SK-N-SH (cell line): ENCODE data around the gene TNFAIP1. TPM values are rescaled to one million over a fixed set of nuclear protein-coding genes. Genes with fewer than 3 reads are reported as not detected.

Experiments used
- CTCF ChIA-PET: fragments of 300-600, 350-600 bp; formaldehyde crosslinking; extraction: SDS; loops from one replicate; lab custom pipeline; 2021; lab: Yijun Ruan, JAX
- POLR2A ChIA-PET: fragments of 350-600 bp; sonication (Branson Sonifier 250); formaldehyde crosslinking; extraction: SDS; loops from one replicate; lab custom pipeline; 2020; ENCODE audit warnings: antibody characterized with exemption, inconsistent platforms; lab: Yijun Ruan, JAX
- DNase-seq: peaks from one replicate; pipeline ENCODE4 v3.0.0; 2012
- H2AFZ ChIP-seq: fragments of 200-600 bp; sonication (generic); 2 replicates; pipeline ENCODE4 v1.8.1; 2016; ENCODE audit warnings: antibody characterized with exemption, mild to moderate bottlenecking, low read depth
- H3F3A ChIP-seq: fragments of 200-600 bp; sonication (generic); replicated peaks from 2 replicates; pipeline ENCODE3; 2016; ENCODE audit warnings: antibody characterized with exemption, mild to moderate bottlenecking; ENCODE audit not compliant: insufficient read depth
- H3K27ac ChIP-seq, 2 experiments: fragments of 200-500 bp in 1 of 2; fragments of 200-600 bp in 1 of 2; sonication (Bioruptor generic) in 1 of 2; sonication (generic), shearing (Covaris generic) in 1 of 2; 2 replicates each; pipeline versions ENCODE4 v1.5.1 to v1.6.1; 2014 to 2016; ENCODE audit warnings: low read depth in 2 of 2, inconsistent platforms in 1 of 2, low read length in 1 of 2, mild to moderate bottlenecking in 1 of 2, mixed read lengths in 1 of 2
- H3K27me3 ChIP-seq: fragments of 200-600 bp; sonication (generic), shearing (Covaris generic); 2 replicates; pipeline ENCODE4 v1.6.1; 2016; ENCODE audit warnings: mixed run types; ENCODE audit not compliant: insufficient read depth
- H3K36me3 ChIP-seq, 2 experiments: fragments of 200-500 bp in 1 of 2; fragments of 200-600 bp in 1 of 2; sonication (Bioruptor generic) in 1 of 2; sonication (generic) in 1 of 2; replicated peaks in 1 of 2; 2 replicates each; pipeline versions ENCODE3 to v1.5.1; 2014 to 2016; ENCODE audit warnings: low read length in 1 of 2, mild to moderate bottlenecking in 1 of 2; ENCODE audit not compliant: insufficient read depth in 2 of 2, control insufficient read depth in 1 of 2
- H3K4me1 ChIP-seq, 2 experiments: fragments of 200-500 bp in 1 of 2; fragments of 200-600 bp in 1 of 2; sonication (Bioruptor generic) in 1 of 2; sonication (generic), shearing (Covaris generic) in 1 of 2; 2 replicates each; pipeline versions ENCODE4 v1.5.1 to v1.6.1; 2014 to 2016; ENCODE audit warnings: low read depth in 1 of 2, low read length in 1 of 2, mixed run types in 1 of 2; ENCODE audit not compliant: insufficient read depth in 2 of 2, control insufficient read depth in 1 of 2
- H3K4me2 ChIP-seq: fragments of 200-600 bp; sonication (generic), shearing (Covaris generic); 2 replicates; pipeline ENCODE4 v1.6.1; 2017; ENCODE audit warnings: mixed run types
- H3K4me3 ChIP-seq, 2 experiments: fragments of 200-500 bp in 1 of 2; fragments of 200-600 bp in 1 of 2; sonication (Bioruptor generic) in 1 of 2; sonication (generic), shearing (Covaris generic) in 1 of 2; 2 replicates each; pipeline versions ENCODE4 v1.5.1 to v1.8.1; 2014 to 2016; ENCODE audit warnings: low read depth in 2 of 2, inconsistent platforms in 1 of 2, low read length in 1 of 2, mild to moderate bottlenecking in 1 of 2, mixed read lengths in 1 of 2, moderate library complexity in 1 of 2
- H3K79me2 ChIP-seq: fragments of 200-600 bp; sonication (generic); 2 replicates; pipeline ENCODE4 v1.8.1; 2017; ENCODE audit warnings: mild to moderate bottlenecking; ENCODE audit not compliant: insufficient read depth
- H3K9ac ChIP-seq: fragments of 200-600 bp; sonication (generic); 2 replicates; pipeline ENCODE4 v1.6.1; 2017; ENCODE audit warnings: mixed run types
- H3K9me2 ChIP-seq: fragments of 200-600 bp; sonication (generic); 2 replicates; pipeline ENCODE4 v1.6.1; 2017; ENCODE audit warnings: mixed run types
- H3K9me3 ChIP-seq: fragments of 200-600 bp; sonication (generic); 2 replicates; pipeline ENCODE4 v1.6.1; 2017; ENCODE audit warnings: mixed run types, mild to moderate bottlenecking, moderate library complexity
- H4K20me1 ChIP-seq: fragments of 200-600 bp; sonication (generic); 2 replicates; pipeline ENCODE4 v1.6.1; 2017; ENCODE audit warnings: mild to moderate bottlenecking, mixed run types; ENCODE audit not compliant: insufficient read depth
- CHD2 ChIP-seq: fragments of 150-350 bp; IDR thresholded peaks from 2 replicates; pipeline ENCODE4 v1.6.1; 2018; ENCODE audit warnings: low read length; ENCODE audit not compliant: partially characterized antibody
- CTCF ChIP-seq: fragments of 200-600 bp; sonication (generic); IDR thresholded peaks from 2 replicates; pipeline ENCODE4 v1.6.1; 2017; ENCODE audit warnings: antibody characterized with exemption, mild to moderate bottlenecking, moderate library complexity
- IRF3 ChIP-seq: fragments of 150-350 bp; IDR thresholded peaks from 2 replicates; pipeline ENCODE4 v1.6.1; 2016; ENCODE audit warnings: mild to moderate bottlenecking, low read depth, low read length
- MAX ChIP-seq: IDR thresholded peaks from 2 replicates; pipeline ENCODE4 v1.4.0; 2012; ENCODE audit warnings: low read depth
- MXI1 ChIP-seq: IDR thresholded peaks from 2 replicates; pipeline ENCODE4 v1.6.1; 2012; ENCODE audit warnings: mild to moderate bottlenecking, low read depth, low read length, improper control_type of control experiment
- NFIC ChIP-seq: IDR thresholded peaks from 2 replicates; pipeline ENCODE4 v1.4.0; 2012; ENCODE audit warnings: borderline replicate concordance
- NRF1 ChIP-seq: IDR thresholded peaks from 2 replicates; pipeline ENCODE4 v1.6.1; 2012; ENCODE audit warnings: low read depth, mild to moderate bottlenecking, low read length
- PBX3 ChIP-seq: IDR thresholded peaks from 2 replicates; pipeline ENCODE4; 2012
- POLR2AphosphoS5 ChIP-seq: IDR thresholded peaks from 2 replicates; pipeline ENCODE4 v1.6.1; 2012; ENCODE audit warnings: low read depth, low read length
- REST ChIP-seq: IDR thresholded peaks from 2 replicates; pipeline ENCODE4 v1.6.1; 2012; ENCODE audit warnings: mild to moderate bottlenecking, low read depth, low read length, moderate library complexity
- RXRA ChIP-seq: IDR thresholded peaks from 2 replicates; pipeline ENCODE4 v1.4.0; 2012; ENCODE audit warnings: low read depth, mild to moderate bottlenecking, borderline replicate concordance
- TCF12 ChIP-seq: IDR thresholded peaks from 2 replicates; pipeline ENCODE4 v1.4.0; 2012
- YY1 ChIP-seq: IDR thresholded peaks from 2 replicates; pipeline ENCODE4 v1.4.0; 2012; ENCODE audit warnings: low read depth, mild to moderate bottlenecking
- ZBTB33 ChIP-seq: IDR thresholded peaks from 2 replicates; pipeline ENCODE4 v1.4.0; 2012; ENCODE audit warnings: low read depth, borderline replicate concordance
- WGBS: methylation state at CpG from one replicate; pipeline ENCODE4 v1.1.6; 2017; ENCODE audit warnings: low lambda C conversion rate; 5-methylcytosine and 5-hydroxymethylcytosine counted together
- polyA plus RNA-seq, 3 experiments: library from polyadenylated mRNA; depleted of rRNA; stranded (reverse); fragments of >200 nt; gene quantifications; 2 replicates each; pipeline ENCODE4 v1.2.3, GENCODE V29; 2012

Gene TNFAIP1
- polyA plus RNA-seq, 1 of the 3 experiments (the other 2 are of a cell fraction): 52.0 TPM

- Histone ChIP-seq H3K9ac (peak overlapping the region; percentile 94), H3K36me3 (peaks cover 47% of the 10 kb centered on the region in 2 experiments), H2AFZ (peak overlapping the region; percentile 76; the same call in 1 of the 2 replicates), H3K4me2 (peak overlapping the region; percentile 94), H3K9me3 (no peaks in the 10 kb centered on the region), H3K27me3 (no peaks in the 10 kb centered on the region), H3K27ac (peak overlapping the region; percentile 34 to 69; a peak in 2 of 4 replicates), H4K20me1 (no peaks in the 10 kb centered on the region), H3K4me3 (peak overlapping the region; percentile 93 to 99), H3K79me2 (peaks cover 41% of the 10 kb centered on the region), H3K4me1 (peaks cover 14 to 15% of the 10 kb centered on the region in 2 experiments; a peak in 3 of 4 replicates), H3K9me2 (no peaks in the 10 kb centered on the region), H3F3A (no peaks in the 10 kb centered on the region)
- WGBS: 0% methylated on average over 4 of the region's 4 CpGs
- no peak for TF ChIP-seq NRF1
- no peak for TF ChIP-seq REST
- no peak for TF ChIP-seq MXI1
- no peak for TF ChIP-seq RXRA
- no peak for TF ChIP-seq IRF3
- no peak for TF ChIP-seq TCF12
- no peak for TF ChIP-seq POLR2AphosphoS5
- no peak for TF ChIP-seq ZBTB33
- no peak for TF ChIP-seq NFIC
- no peak for TF ChIP-seq CHD2
- no peak for TF ChIP-seq YY1
- TF ChIP-seq PBX3: no peak
- TF ChIP-seq CTCF: no peak
- no peak for TF ChIP-seq MAX
- no peak for DNase-seq
- ChIA-PET POLR2A (interaction anchor here (1.0 to 3.0 kb wide), 5 partner anchors 9 to 22 kb away, joined by 3 to 34 read pairs (median 15); partner anchors contain the start of genes IFT20, SARM1, TNFAIP1 and VTN), CTCF (interaction anchor here (0.8 to 2.1 kb wide), 5 partner anchors 11 to 59 kb away, joined by 3 to 7 read pairs (median 5); partner anchors contain the start of genes IFT20, TNFAIP1 and VTN)
Observed at GRCh38 chr17:28357901-28358197, 22.3 kb downstream of the TNFAIP1 start.
